MM.1S (cell line): Measurements from ENCODE around the gene ZBTB7C.

Source experiments
- EZH2 ChIP-seq: fragments of 300-600 bp; sonication (generic); optimal IDR thresholded peaks from 2 replicates; pipeline ENCODE3; 2017; ENCODE audit warnings: low read depth, mild to moderate bottlenecking, antibody characterized with exemption, low read length, mixed read lengths
- TF ChIP-seq, protein P1 (sequence below): fragments of 300-600 bp; sonication (generic); IDR thresholded peaks from 2 replicates; pipeline ENCODE4 v1.5.1; 2016; ENCODE audit warnings: antibody characterized with exemption, low read length, mixed read lengths

DNA sequence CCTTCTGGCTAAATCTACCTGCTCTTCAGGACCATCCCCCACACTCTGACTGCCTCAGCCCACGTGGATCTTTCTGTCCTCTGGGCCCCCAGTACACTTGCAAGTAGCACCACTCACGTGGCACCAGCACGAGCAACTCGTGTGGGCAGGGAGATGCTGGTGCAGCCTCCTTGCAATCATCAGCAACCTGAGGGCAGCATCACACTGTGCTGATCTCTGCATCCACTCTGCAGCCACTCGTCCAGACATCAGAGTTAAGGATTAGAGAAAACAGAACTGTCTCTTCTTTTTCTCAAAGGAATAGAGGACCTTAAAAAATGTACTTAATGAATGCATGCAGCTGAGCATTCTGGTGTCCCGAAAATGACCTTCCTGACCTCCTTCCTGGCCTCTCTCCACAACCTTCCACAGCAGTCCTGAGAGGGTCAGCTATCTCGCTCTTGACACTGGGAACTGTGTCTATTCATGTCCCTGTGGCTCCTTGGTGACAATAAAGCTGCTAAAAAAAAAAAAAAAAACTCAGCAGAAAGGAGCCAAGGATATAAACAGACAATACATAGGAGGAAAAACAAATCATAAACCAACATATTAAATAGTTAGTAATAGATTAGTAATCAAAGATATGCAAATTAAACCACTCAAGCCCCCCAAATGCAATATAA lies 145.9 kb downstream of the ZBTB7C start:
- TF ChIP-seq, protein P1, sequence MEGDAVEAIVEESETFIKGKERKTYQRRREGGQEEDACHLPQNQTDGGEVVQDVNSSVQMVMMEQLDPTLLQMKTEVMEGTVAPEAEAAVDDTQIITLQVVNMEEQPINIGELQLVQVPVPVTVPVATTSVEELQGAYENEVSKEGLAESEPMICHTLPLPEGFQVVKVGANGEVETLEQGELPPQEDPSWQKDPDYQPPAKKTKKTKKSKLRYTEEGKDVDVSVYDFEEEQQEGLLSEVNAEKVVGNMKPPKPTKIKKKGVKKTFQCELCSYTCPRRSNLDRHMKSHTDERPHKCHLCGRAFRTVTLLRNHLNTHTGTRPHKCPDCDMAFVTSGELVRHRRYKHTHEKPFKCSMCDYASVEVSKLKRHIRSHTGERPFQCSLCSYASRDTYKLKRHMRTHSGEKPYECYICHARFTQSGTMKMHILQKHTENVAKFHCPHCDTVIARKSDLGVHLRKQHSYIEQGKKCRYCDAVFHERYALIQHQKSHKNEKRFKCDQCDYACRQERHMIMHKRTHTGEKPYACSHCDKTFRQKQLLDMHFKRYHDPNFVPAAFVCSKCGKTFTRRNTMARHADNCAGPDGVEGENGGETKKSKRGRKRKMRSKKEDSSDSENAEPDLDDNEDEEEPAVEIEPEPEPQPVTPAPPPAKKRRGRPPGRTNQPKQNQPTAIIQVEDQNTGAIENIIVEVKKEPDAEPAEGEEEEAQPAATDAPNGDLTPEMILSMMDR, result no peak
- no peak for TF ChIP-seq EZH2
